GM21723 (cell line): Measurements from ENCODE around the gene NDUFV2.
"Not testable (repeated sequence)": the region's sequence is repeated elsewhere in the genome, so short reads cannot be mapped to it uniquely, and the experiment has no call there.

Experiments
- ATAC-seq: cut with Tn5 transposase; IDR thresholded peaks from one replicate; pipeline ENCODE4 v1.9.1; 2021; ENCODE audit warnings: mild to moderate bottlenecking, moderate library complexity; ENCODE audit not compliant: unreplicated experiment

Gene NDUFV2

DNA sequence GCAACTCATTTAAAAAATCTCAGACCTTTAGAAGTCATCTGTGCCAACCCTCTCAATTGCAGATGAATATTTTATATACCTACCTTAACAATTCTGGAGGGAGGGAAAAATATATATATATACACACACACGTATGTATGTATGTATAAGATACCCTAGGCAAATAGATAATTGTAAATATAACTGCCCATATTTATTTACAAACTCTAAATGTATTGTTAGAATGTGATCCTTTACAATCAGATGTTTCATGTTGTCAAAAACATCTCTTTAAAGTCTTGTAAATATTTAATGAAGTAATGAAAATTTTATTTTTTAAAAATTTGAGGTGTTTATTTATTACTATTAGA, 45.7 kb downstream of the NDUFV2 start:
- ATAC-seq, result no peak

- no peak for ATAC-seq
These were observed 47.6 kb downstream of the NDUFV2 start for GRCh38 chr18:9150121-9150520.

DNA sequence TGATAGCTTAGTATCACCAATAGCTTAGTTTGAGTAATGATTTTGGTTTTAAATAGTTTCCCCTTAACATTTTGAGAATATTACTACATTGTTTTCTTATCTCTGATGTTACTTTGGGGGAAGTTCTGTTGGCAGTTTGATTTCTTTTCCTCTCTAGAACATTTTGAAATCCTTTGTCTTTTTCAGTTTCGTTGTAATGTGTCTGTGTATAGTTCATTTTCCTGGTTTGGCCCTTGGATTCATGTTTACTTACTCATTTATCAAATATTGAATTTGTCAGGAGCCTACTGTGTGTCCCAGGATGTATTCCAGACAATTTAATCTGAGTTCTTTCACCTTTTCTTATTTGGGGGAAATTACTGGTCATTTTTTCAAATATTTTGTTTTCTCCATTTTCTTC, 50.8 kb downstream of the NDUFV2 start:
- no peak for ATAC-seq

DNA sequence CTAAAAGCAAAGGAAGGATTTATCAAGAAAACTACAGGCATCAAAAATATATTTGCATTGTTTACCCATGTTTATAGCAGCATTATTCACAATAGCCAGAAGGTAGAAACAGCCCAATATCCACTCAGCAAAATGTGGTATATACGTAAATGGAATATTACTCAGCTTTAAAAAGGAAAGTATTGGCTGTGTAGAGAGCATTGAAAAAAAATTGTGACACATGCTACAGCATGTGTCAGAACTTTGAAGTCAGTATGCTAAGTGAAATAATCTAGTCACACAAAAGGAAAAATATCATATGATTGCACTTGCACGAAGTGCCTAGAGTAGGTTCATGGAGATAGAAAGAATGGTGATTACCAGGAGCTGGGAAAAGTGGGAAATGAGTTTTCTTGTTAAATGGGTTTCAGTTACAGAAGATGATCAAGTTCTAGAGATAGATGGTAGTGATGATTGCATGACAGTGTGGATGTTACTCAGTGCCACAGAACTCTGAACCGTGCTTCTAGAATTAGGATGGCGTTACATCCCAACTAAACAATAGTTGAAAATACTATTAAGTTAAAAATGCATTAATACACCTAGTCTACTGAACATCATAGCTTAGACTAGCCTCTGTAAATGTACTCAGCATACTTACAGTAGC, 54.2 kb downstream of the NDUFV2 start:
- no peak for ATAC-seq

GRCh38 chr18:9157806-9158205, 55.3 kb downstream of the NDUFV2 start:
- no peak for ATAC-seq

GRCh38 chr18:9160014-9160413, 57.5 kb downstream of the NDUFV2 start:
- no peak for ATAC-seq

- not testable (repeated sequence) for ATAC-seq
These were observed 60.2 kb downstream of the NDUFV2 start for GRCh38 chr18:9162663-9163062.

DNA sequence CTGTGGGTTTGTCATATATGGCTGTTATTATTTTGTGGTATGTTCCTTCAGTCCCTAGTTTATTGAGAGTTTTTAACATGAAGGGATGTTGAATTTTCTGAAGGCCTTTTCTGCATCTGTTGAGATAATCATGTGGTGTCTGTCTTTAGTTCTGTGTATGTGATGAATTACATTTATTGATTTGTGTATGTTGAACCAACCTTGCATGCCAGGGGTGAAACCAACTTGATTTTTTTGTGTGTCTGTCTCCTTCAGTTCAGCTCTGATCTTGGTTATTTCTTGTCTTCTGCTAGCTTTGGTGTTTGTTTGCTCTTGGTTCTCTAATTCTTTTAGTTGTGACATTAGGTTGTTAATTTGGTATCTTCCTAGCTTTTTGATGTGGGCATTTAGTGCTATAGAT, 61.6 kb downstream of the NDUFV2 start:
- not testable (repeated sequence) for ATAC-seq

DNA sequence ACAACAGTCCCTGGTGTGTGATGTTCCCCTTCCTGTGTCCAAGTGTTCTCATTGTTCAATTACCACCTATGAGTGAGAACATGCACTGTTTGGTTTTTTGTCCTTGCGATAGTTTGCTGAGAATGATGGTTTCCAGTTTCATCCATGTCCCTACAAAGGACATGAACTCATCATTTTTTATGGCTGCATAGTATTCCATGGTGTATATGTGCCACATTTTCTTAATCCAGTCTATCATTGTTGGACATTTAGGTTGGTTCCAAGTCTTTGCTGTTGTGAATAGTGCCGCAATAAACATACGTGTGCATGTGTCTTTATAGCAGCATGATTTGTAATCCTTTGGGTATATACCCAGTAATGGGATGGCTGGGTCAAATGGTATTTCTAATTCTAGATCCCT, 63.4 kb downstream of the NDUFV2 start:
- not testable (repeated sequence) for ATAC-seq

DNA sequence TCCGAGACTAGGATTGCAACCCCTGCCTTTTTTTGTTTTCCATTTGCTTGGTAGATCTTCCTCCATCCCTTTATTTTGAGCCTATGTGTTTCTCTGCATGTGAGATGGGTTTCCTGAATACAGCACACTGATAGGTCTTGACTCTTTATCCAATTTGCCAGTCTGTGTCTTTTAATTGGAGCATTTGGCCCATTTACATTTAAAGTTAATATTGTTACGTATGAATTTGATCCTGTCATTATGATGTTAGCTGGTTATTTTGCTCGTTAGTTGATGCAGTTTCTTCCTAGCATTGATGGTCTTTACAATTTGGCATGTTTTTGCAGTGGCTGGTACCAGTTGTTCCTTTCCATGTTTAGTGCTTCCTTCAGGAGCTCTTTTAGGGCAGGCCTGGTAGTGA, 67.0 kb downstream of the NDUFV2 start:
- not testable (repeated sequence) for ATAC-seq

DNA sequence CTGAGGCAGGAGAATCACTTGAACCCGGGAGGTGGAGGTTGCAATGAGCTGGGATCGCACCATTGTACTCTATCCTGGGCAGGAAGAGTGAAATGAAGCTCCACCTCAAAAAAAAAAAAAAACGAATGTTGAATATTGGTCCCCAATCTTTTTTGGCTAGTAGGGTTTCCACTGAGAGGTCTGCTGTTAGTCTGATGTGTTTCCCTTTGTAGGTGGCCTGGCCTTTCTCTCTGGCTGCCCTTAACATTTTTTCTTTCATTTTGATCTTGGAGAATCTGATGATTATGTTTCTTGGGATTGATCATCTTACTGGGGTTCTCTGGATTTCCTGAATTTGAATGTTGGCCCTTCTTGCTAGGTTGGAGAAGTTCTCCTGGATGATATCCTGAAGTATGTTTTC, 69.4 kb downstream of the NDUFV2 start:
- ATAC-seq, result not testable (repeated sequence)

DNA sequence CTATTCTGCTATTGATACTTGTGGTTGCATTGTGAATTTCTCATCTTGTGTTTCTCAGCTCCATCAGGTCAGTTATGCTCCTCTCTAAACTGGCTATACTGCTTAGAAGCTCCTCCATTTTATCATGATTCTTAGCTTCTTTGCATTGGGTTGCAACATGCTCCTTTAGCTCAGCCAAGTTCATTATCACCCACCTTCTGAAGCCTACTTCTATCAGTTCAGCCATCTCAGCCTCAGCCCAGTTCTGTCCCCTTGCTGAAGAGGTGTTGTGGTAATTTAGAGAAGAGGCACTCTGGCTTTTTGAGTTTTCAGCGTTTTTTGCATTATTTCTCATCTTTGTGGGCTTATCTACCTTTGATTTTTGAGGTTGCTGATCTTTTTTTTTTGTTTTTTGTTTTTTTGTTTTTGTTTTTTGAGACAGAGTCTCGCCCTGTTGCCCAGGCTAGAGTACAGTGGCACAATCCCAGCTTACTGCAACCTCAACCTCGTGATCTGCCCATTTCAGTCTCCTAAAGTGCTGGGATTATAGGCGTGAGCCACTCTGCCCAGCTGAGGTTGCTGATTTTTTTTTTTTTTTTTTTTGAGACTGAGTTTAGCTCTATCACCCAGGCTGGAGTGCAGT, 70.1 kb downstream of the NDUFV2 start:
- ATAC-seq, result no peak

GRCh38 chr18:9173770-9174233, 71.3 kb downstream of the NDUFV2 start:
- ATAC-seq, result no peak

DNA sequence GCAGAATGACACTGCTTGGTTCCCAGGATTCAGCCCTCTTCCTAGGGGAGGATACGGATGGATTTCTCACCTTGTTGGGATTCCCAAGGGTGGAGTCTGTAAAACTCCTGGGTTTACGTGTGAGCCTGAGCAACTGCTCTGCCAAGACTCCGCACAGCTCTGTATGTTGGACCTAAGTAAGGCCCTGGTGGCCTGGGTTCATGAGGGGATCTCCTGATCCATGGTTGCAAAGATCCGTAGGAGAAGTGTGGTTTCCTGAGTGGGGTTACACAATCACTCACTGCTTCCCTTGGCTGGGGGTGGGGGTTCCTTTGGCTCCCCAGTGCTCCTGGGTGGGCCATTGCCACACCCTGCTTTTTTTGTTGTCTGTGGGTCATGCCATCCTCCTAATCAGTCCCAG, 71.8 kb downstream of the NDUFV2 start:
- ATAC-seq, result no peak

DNA sequence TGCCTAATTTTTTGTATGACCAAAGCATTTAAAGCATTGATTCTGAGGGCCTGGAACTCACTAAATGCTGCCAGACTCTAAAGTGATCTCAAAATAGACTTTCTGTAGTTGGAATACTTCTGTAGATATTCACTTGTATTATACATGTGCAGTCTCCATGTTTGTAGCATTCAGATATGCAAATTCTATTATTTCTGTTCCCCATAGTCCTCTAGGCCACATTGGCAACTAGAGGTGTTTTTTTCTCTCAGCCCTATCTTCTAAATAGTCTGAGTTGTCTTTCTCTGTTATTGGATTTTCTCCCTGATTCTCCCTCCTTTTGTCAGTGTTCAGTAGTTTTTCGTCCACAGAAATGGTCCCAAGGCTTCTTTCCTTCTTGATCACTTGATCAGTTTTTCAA, 72.6 kb downstream of the NDUFV2 start:
- no peak for ATAC-seq

GRCh38 chr18:9177031-9177430, 74.5 kb downstream of the NDUFV2 start:
- ATAC-seq, result no peak

- no peak for ATAC-seq
These were observed 75.0 kb downstream of the NDUFV2 start for GRCh38 chr18:9177466-9177865.

GRCh38 chr18:9178557-9178956, 76.1 kb downstream of the NDUFV2 start:
- no peak for ATAC-seq

DNA sequence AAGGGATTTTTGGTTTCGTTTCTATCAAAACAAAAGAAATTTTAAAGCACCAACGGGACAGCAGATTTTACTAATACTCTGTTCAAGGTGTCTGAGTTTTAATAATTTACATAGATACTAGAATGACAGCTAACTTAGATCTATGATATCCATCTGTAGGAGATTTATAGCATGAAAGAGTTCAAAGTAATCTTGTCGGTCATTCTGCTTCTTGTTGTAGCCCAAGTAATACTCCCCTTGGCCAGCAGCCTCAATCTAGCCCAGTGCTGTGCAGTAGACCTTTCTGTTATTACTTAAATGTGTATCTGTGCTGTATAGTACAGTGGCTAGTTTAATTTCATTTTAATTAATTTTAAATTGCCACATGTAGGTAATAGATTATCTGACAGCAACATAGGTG, 78.8 kb downstream of the NDUFV2 start:
- ATAC-seq, result no peak

DNA sequence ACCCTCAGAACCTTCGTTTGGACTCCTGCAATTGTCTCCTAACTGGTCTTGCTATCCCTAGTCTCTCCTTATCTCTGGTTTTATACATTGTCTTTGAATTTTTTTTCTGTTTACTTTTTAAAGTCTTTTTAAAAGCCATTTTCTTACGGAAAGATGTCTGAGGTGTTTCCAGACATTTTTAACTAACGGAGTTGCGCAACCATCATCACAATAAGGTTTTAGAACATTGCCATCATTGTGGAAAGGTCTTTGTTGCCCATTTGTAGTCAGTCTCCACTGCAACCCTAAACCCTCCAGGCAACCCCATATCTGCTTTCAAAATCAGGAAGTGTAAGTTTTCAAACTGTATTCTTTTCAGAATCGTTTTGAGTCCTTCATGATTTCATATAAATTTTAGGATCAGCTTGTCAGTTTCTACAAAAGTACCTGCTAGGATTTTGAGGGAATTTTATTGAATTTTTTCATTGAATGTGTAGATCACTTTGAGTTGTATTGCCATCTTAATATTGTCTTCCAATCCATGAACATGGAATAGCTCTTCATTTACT, 80.4 kb downstream of the NDUFV2 start:
- no peak for ATAC-seq
